Measurements from ENCODE around the gene PSMD5.

The PSMD5 gene

GRCh38 chr9:120837921-120838320 is 4.8 kb downstream of the PSMD5 start:
- TF ChIP-seq CTCF (IDR thresholded peaks at IDR 0.05; ENCODE audit: low read length, missing control alignments), result no peak
- DNase-seq (ENCODE audit: low read depth), result no peak
- no peak overlapping the region for H3K4me3 ChIP-seq (replicated peaks; ENCODE audit: low read depth, low read length)

GRCh38 chr9:120833325-120833724 is 9.4 kb downstream of the PSMD5 start:
- DNase-seq (ENCODE audit: low read depth), result no peak
- no peak for TF ChIP-seq CTCF (IDR thresholded peaks at IDR 0.05; ENCODE audit: low read length, missing control alignments)
- no peak overlapping the region for H3K4me3 ChIP-seq (replicated peaks; ENCODE audit: low read depth, low read length)

- no peak overlapping the region for H3K4me3 ChIP-seq (replicated peaks; ENCODE audit: low read depth, low read length)
- TF ChIP-seq CTCF (IDR thresholded peaks at IDR 0.05; ENCODE audit: low read length, missing control alignments), result no peak
- DNase-seq (ENCODE audit: low read depth), result no peak
Observed at GRCh38 chr9:120832807-120833206, 9.9 kb downstream of the PSMD5 start.

GRCh38 chr9:120830865-120831264 is 11.9 kb downstream of the PSMD5 start:
- no peak for TF ChIP-seq CTCF (IDR thresholded peaks at IDR 0.05; ENCODE audit: low read length, missing control alignments)
- DNase-seq (ENCODE audit: low read depth), result no peak
- H3K4me3 ChIP-seq (replicated peaks; ENCODE audit: low read depth, low read length), result no peak overlapping the region

- DNase-seq (ENCODE audit: low read depth), result no peak
- no peak for TF ChIP-seq CTCF (IDR thresholded peaks at IDR 0.05; ENCODE audit: low read length, missing control alignments)
- H3K4me3 ChIP-seq (replicated peaks; ENCODE audit: low read depth, low read length), result no peak overlapping the region
Observed at GRCh38 chr9:120830151-120830550, 12.6 kb downstream of the PSMD5 start.

GRCh38 chr9:120829650-120830049 is 13.1 kb downstream of the PSMD5 start:
- no peak for TF ChIP-seq CTCF (IDR thresholded peaks at IDR 0.05; ENCODE audit: low read length, missing control alignments)
- DNase-seq (ENCODE audit: low read depth), result no peak

GRCh38 chr9:120820095-120820494 is 22.6 kb downstream of the PSMD5 start:
- no peak for TF ChIP-seq CTCF (IDR thresholded peaks at IDR 0.05; ENCODE audit: low read length, missing control alignments)
- no peak for DNase-seq (ENCODE audit: low read depth)
- H3K4me3 ChIP-seq (replicated peaks; ENCODE audit: low read depth, low read length), result no peak overlapping the region

More at GRCh38 chr9:120829650-120830049, 13.1 kb downstream of the PSMD5 start:
- no peak overlapping the region for H3K4me3 ChIP-seq (replicated peaks; ENCODE audit: low read depth, low read length)

Measured in fibroblast of pulmonary artery (primary cell).